HCT116 (cell line): ENCODE data around the gene GPR107. TPM values are rescaled to one million over a fixed set of nuclear protein-coding genes. Genes with fewer than 3 reads are reported as not detected.

Experiments
- ATAC-seq: fragments of 200-7000 bp; cut with Tn5 transposase; 2 replicates; pipeline ENCODE4 v1.9.1; 2020; ENCODE audit warnings: mild to moderate bottlenecking, moderate library complexity
- BruUV-seq: library from RNA; stranded (reverse); fragments of 400-500 nt; replicated peaks from 2 replicates; lab custom pipeline; 2021; lab: Mats Ljungman, UMichigan
- CTCF ChIA-PET: fragments of 300-600 bp; sonication (Branson Sonifier 250); formaldehyde crosslinking; loops from one replicate; lab custom pipeline; 2021; ENCODE audit warnings: antibody characterized with exemption; lab: Charles Lee
- POLR2A ChIA-PET: fragments of 300-600, 350-600 bp; sonication (Branson Sonifier 250); formaldehyde crosslinking; loops from one replicate; lab custom pipeline; 2021; ENCODE audit warnings: antibody characterized with exemption; lab: Charles Lee
- RAD21 ChIA-PET, 2 experiments: fragments of 300-600 bp; sonication (Branson Sonifier 250); formaldehyde crosslinking; loops; one replicate each; lab custom pipeline; 2023; ENCODE audit warnings: low total read pairs in 2 of 2; ENCODE audit not compliant: uncharacterized antibody in 2 of 2, unreplicated experiment in 2 of 2, low non-redundant PET in 1 of 2; lab: Charles Lee
- DNase-seq: peaks from one replicate; pipeline ENCODE4 v3.0.0-alpha.2; 2010; ENCODE audit warnings: low read depth, low spot score
- H2AFZ ChIP-seq: fragments of 200-600 bp; shearing (Covaris generic), sonication (generic); 2 replicates; pipeline ENCODE4 v1.6.1; 2017; ENCODE audit warnings: low read depth, mixed run types, mixed read lengths, antibody characterized with exemption, low read length; ENCODE audit not compliant: poor library complexity, severe bottlenecking
- H3K27ac ChIP-seq: 2 replicates; pipeline ENCODE4 v1.5.1; 2012; ENCODE audit warnings: low read depth, low read length
- H3K27me3 ChIP-seq: fragments of 200-600 bp; sonication (generic); 2 replicates; pipeline ENCODE4 v1.6.1; 2016; ENCODE audit warnings: mixed run types, low read length, mixed read lengths; ENCODE audit not compliant: insufficient read depth
- H3K36me3 ChIP-seq, 2 experiments: fragments of 200-500 bp in 1 of 2; fragments of 200-600 bp in 1 of 2; sonication (Bioruptor generic) in 1 of 2; sonication (generic) in 1 of 2; 2 replicates each; pipeline versions ENCODE4 v1.5.1 to v1.6.1; 2014 to 2016; ENCODE audit warnings: low read length in 2 of 2, inconsistent platforms in 1 of 2, mixed read lengths in 1 of 2, mixed run types in 1 of 2; ENCODE audit not compliant: insufficient read depth in 2 of 2, control insufficient read depth in 1 of 2
- H3K4me1 ChIP-seq, 2 experiments: fragments of 200-600 bp in 1 of 2; sonication (generic) in 1 of 2; 2 replicates each; pipeline versions ENCODE4 v1.5.1 to v1.6.1; 2012 to 2017; ENCODE audit warnings: low read length in 2 of 2, inconsistent platforms in 1 of 2, mild to moderate bottlenecking in 1 of 2, mixed read lengths in 1 of 2, mixed run types in 1 of 2, moderate library complexity in 1 of 2; ENCODE audit not compliant: insufficient read depth in 2 of 2, control insufficient read depth in 1 of 2
- H3K4me2 ChIP-seq: fragments of 200-600 bp; sonication (generic); 2 replicates; pipeline ENCODE4 v1.6.1; 2017; ENCODE audit warnings: mixed run types, low read length, mixed read lengths
- H3K4me3 ChIP-seq, 2 experiments: fragments of 200-600 bp in 1 of 2; sonication (generic) in 1 of 2; replicated peaks in 1 of 2; 2 replicates each; pipeline ENCODE4 v1.5.1; 2011 to 2016; ENCODE audit warnings: low read length in 2 of 2, control low read depth in 1 of 2, low read depth in 1 of 2, mild to moderate bottlenecking in 1 of 2, mixed read lengths in 1 of 2, mixed run types in 1 of 2
- H3K79me2 ChIP-seq: fragments of 200-600 bp; sonication (generic); 2 replicates; pipeline ENCODE4 v1.6.1; 2017; ENCODE audit warnings: mild to moderate bottlenecking, mixed run types, low read length, moderate library complexity, mixed read lengths; ENCODE audit not compliant: insufficient read depth
- H3K9ac ChIP-seq: fragments of 200-600 bp; sonication (generic); 2 replicates; pipeline ENCODE4 v1.6.1; 2016; ENCODE audit warnings: low read length, mixed read lengths
- H3K9me2 ChIP-seq: fragments of 200-600 bp; sonication (generic), shearing (Covaris generic); 2 replicates; pipeline ENCODE4 v1.6.1; 2017; ENCODE audit warnings: mixed run types, mild to moderate bottlenecking, moderate library complexity; ENCODE audit not compliant: insufficient read depth
- H3K9me3 ChIP-seq, 2 experiments: fragments of 200-500 bp in 1 of 2; fragments of 200-600 bp in 1 of 2; sonication (Bioruptor generic) in 1 of 2; sonication (generic) in 1 of 2; 2 replicates each; pipeline ENCODE4 v1.6.1; 2014 to 2017; ENCODE audit warnings: low read length in 2 of 2, mixed read lengths in 2 of 2, inconsistent platforms in 1 of 2, low read depth in 1 of 2, mild to moderate bottlenecking in 1 of 2, mixed run types in 1 of 2, moderate library complexity in 1 of 2; ENCODE audit not compliant: control insufficient read depth in 1 of 2, insufficient read depth in 1 of 2
- H4K20me1 ChIP-seq: fragments of 200-600 bp; sonication (generic), shearing (Covaris generic); 2 replicates; pipeline ENCODE4 v1.6.1; 2017; ENCODE audit warnings: mixed run types, mild to moderate bottlenecking, moderate library complexity; ENCODE audit not compliant: insufficient read depth
- CEBPB ChIP-seq: IDR thresholded peaks from 2 replicates; pipeline ENCODE4 v1.6.1; 2012; ENCODE audit warnings: low read depth
- ELF1 ChIP-seq: IDR thresholded peaks from 2 replicates; pipeline ENCODE4 v1.6.1; 2012; ENCODE audit warnings: low read depth, borderline replicate concordance
- EZH2 ChIP-seq: fragments of 200-600 bp; sonication (generic); IDR thresholded peaks from 2 replicates; pipeline ENCODE4 v1.6.1; 2017; ENCODE audit warnings: antibody characterized with exemption, mixed run types
- FOSL1 ChIP-seq: IDR thresholded peaks from 2 replicates; pipeline ENCODE4 v1.6.1; 2012; ENCODE audit warnings: low read depth
- MAX ChIP-seq: IDR thresholded peaks from 2 replicates; pipeline ENCODE4 v1.6.1; 2012
- POLR2AphosphoS5 ChIP-seq: IDR thresholded peaks from 2 replicates; pipeline ENCODE4 v1.6.1; 2011; ENCODE audit warnings: mild to moderate bottlenecking, low read depth, low read length, moderate library complexity
- SP1 ChIP-seq: IDR thresholded peaks from 2 replicates; pipeline ENCODE4 v1.6.1; 2012; ENCODE audit warnings: low read depth
- ZNF274 ChIP-seq: fragments of 200-500 bp; sonication (Bioruptor generic); IDR thresholded peaks from 2 replicates; pipeline ENCODE4 v1.6.1; 2014; ENCODE audit warnings: mild to moderate bottlenecking, low read depth, low read length, inconsistent platforms
- intact Hi-C: fragments of 100-400 bp; cut with micrococcal nuclease; formaldehyde crosslinking; loops from 2 replicates; pipeline ENCODE4 v1.10.0; 2022
- total RNA-seq: library from RNA; stranded (reverse); gene quantifications from one replicate; pipeline ENCODE4 v1.2.1, GENCODE V29; 2021; ENCODE audit not compliant: unreplicated experiment
- TF ChIP-seq, protein P1 (sequence below): IDR thresholded peaks from 2 replicates; pipeline ENCODE4 v1.6.1; 2011; ENCODE audit warnings: mild to moderate bottlenecking, low read length, moderate library complexity; ENCODE audit not compliant: insufficient replicate concordance; ENCODE audit errors: extremely low read depth
- TF ChIP-seq, protein P2 (sequence below), 3 experiments: fragments of 200-600 bp in 1 of 3; sonication (generic) in 1 of 3; IDR thresholded peaks in 2 of 3; conservative IDR thresholded peaks in 1 of 3; 2 replicates each; pipeline ENCODE4 v1.5.1; 2012 to 2017; ENCODE audit warnings: low read depth in 2 of 3, low read length in 2 of 3, antibody characterized with exemption in 1 of 3, borderline replicate concordance in 1 of 3, control low read depth in 1 of 3, mild to moderate bottlenecking in 1 of 3, mixed read lengths in 1 of 3, mixed run types in 1 of 3, moderate library complexity in 1 of 3; ENCODE audit not compliant: insufficient read depth in 1 of 3

GPR107 gene
- total RNA-seq, 1 experiment from 2014 or later, result 32.5 TPM

DNA sequence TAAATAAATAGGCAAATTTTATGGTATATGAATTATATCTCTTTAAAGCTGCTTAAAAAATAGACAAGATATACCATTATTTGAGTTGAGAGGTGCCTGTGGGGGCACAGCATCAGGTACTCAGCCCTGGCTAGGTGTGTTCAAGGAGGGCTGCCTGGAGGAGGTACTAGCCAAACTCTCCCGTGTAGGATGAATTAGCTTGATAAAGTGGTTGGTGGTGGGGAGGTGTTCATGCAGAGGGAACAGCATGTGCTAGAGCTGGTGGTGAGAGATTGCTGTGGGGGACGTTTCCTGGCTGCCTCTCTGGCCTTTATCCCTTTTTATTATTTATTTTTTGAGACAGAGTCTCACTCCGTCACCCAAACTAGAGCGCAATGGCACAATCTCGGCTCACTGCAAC, 95.3 kb downstream of the GPR107 start:
- Histone ChIP-seq H3K27ac (no peak overlapping the region), H3K9me3 (no peaks in the 10 kb centered on the region), H2AFZ (no peak overlapping the region), H4K20me1 (no peaks in the 10 kb centered on the region), H3K27me3 (peaks cover 22% of the 10 kb centered on the region), H3K9me2 (no peaks in the 10 kb centered on the region), H3K9ac (no peak overlapping the region), H3K36me3 (no peaks in the 10 kb centered on the region), H3K79me2 (no peaks in the 10 kb centered on the region), H3K4me3 (no peak overlapping the region), H3K4me1 (peaks cover 4 to 20% of the 10 kb centered on the region in 2 experiments; a peak in 2 of 4 replicates), H3K4me2 (no peak overlapping the region)
- BruUV-seq, result no TSS peak
- DNase-seq (no peak), ATAC-seq (no peak)
- POLR2A ChIA-PET, result interaction anchor here (1.3 kb wide), 1 partner anchor 38 kb away, joined by 3 read pairs; no protein-coding TSS in a partner anchor
- RAD21 ChIA-PET, result no interaction called here
- TF ChIP-seq CEBPB, result no peak
- TF ChIP-seq, protein P1, sequence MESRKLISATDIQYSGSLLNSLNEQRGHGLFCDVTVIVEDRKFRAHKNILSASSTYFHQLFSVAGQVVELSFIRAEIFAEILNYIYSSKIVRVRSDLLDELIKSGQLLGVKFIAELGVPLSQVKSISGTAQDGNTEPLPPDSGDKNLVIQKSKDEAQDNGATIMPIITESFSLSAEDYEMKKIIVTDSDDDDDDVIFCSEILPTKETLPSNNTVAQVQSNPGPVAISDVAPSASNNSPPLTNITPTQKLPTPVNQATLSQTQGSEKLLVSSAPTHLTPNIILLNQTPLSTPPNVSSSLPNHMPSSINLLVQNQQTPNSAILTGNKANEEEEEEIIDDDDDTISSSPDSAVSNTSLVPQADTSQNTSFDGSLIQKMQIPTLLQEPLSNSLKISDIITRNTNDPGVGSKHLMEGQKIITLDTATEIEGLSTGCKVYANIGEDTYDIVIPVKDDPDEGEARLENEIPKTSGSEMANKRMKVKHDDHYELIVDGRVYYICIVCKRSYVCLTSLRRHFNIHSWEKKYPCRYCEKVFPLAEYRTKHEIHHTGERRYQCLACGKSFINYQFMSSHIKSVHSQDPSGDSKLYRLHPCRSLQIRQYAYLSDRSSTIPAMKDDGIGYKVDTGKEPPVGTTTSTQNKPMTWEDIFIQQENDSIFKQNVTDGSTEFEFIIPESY, result no peak
- CTCF ChIA-PET, result no interaction called here
- intact Hi-C loops, result no loop called here

- H3K4me2 ChIP-seq, result no peak overlapping the region
- ATAC-seq (no peak), DNase-seq (no peak)
- no peaks in the 10 kb centered on the region for H3K36me3 ChIP-seq
- BruUV-seq, result no TSS peak
- H3K27me3 ChIP-seq, result peaks cover 19% of the 10 kb centered on the region
- no peaks in the 10 kb centered on the region for H3K9me3 ChIP-seq
- CTCF ChIA-PET, result no interaction called here
- no peaks in the 10 kb centered on the region for H3K79me2 ChIP-seq
- H3K27ac ChIP-seq, result no peak overlapping the region
- intact Hi-C loops, result no loop called here
- no peak overlapping the region for H3K4me3 ChIP-seq
- no peaks in the 10 kb centered on the region for H3K9me2 ChIP-seq
- no peak overlapping the region for H2AFZ ChIP-seq
- peaks cover 4 to 20% of the 10 kb centered on the region in 2 experiments; a peak in 2 of 4 replicates for H3K4me1 ChIP-seq
- RAD21 ChIA-PET, result no interaction called here
- TF ChIP-seq, protein P2, sequence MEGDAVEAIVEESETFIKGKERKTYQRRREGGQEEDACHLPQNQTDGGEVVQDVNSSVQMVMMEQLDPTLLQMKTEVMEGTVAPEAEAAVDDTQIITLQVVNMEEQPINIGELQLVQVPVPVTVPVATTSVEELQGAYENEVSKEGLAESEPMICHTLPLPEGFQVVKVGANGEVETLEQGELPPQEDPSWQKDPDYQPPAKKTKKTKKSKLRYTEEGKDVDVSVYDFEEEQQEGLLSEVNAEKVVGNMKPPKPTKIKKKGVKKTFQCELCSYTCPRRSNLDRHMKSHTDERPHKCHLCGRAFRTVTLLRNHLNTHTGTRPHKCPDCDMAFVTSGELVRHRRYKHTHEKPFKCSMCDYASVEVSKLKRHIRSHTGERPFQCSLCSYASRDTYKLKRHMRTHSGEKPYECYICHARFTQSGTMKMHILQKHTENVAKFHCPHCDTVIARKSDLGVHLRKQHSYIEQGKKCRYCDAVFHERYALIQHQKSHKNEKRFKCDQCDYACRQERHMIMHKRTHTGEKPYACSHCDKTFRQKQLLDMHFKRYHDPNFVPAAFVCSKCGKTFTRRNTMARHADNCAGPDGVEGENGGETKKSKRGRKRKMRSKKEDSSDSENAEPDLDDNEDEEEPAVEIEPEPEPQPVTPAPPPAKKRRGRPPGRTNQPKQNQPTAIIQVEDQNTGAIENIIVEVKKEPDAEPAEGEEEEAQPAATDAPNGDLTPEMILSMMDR (IDR thresholded peaks at IDR 0.05 in 2 of 3, conservative IDR thresholded peaks at IDR 0.05 in 1 of 3; ENCODE audit: borderline replicate concordance in 1 of 3, insufficient read depth in 1 of 3, low read depth in 2 of 3, low read length in 2 of 3), result no peak
- no peak for TF ChIP-seq ZNF274
- TF ChIP-seq SP1, result no peak
- TF ChIP-seq MAX, result no peak
- no peak for TF ChIP-seq POLR2AphosphoS5
- TF ChIP-seq ELF1, result no peak
- no peak for TF ChIP-seq FOSL1
- no peak for TF ChIP-seq EZH2
- TF ChIP-seq, all 23 proteins: peak for 0
- H3K9ac ChIP-seq, result no peak overlapping the region
- POLR2A ChIA-PET, result interaction anchor here (1.3 kb wide), 1 partner anchor 37 kb away, joined by 3 read pairs; no protein-coding TSS in a partner anchor
- no peaks in the 10 kb centered on the region for H4K20me1 ChIP-seq
Measured at GRCh38 chr9:130149654-130150286, 96.1 kb downstream of the GPR107 start.
